GM12878 (cell line): ENCODE measurements around the gene FER1L5. TPM values are rescaled to one million over a fixed set of nuclear protein-coding genes. Genes with fewer than 3 reads are reported as not detected.

Experiments used
- ATF7 ChIP-seq: fragments of 450-650 bp; IDR thresholded peaks from 2 replicates; pipeline ENCODE4 v1.6.1; 2016; ENCODE audit warnings: low read depth, mild to moderate bottlenecking
- EP300 ChIP-seq, 2 experiments: fragments of 150-350 bp in 1 of 2; IDR thresholded peaks; 2 replicates each; pipeline ENCODE4 v1.6.1; 2011 to 2012; ENCODE audit warnings: low read depth in 2 of 2, low read length in 2 of 2, borderline replicate concordance in 1 of 2, improper control_type of control experiment in 1 of 2, inconsistent platforms in 1 of 2; ENCODE audit not compliant: control insufficient read depth in 1 of 2
- GABPA ChIP-seq: IDR thresholded peaks from 2 replicates; pipeline ENCODE4 v1.6.1; 2014; ENCODE audit warnings: antibody characterized with exemption, low read depth, mild to moderate bottlenecking, inconsistent platforms
- GATAD2B ChIP-seq: fragments of 450-650 bp; conservative IDR thresholded peaks from 2 replicates; pipeline ENCODE4 v1.6.1; 2017; ENCODE audit warnings: low read depth, mild to moderate bottlenecking, moderate library complexity
- NFXL1 ChIP-seq: fragments of 450-650 bp; IDR thresholded peaks from 2 replicates; pipeline ENCODE4 v1.6.1; 2017; ENCODE audit warnings: antibody characterized with exemption, mild to moderate bottlenecking, borderline replicate concordance
- NRF1 ChIP-seq: conservative IDR thresholded peaks from 2 replicates; pipeline ENCODE4 v1.6.1; 2011; ENCODE audit warnings: mild to moderate bottlenecking, low read depth, low read length, improper control_type of control experiment
- POLR2A ChIP-seq: IDR thresholded peaks from 2 replicates; pipeline ENCODE4 v1.6.1; 2011; ENCODE audit warnings: low read depth, mild to moderate bottlenecking, low read length
- POLR2AphosphoS2 ChIP-seq: IDR thresholded peaks from 2 replicates; pipeline ENCODE4 v1.6.1; 2011; ENCODE audit warnings: low read depth, mild to moderate bottlenecking, low read length, improper control_type of control experiment, moderate library complexity
- POU2F2 ChIP-seq: IDR thresholded peaks from 3 replicates; pipeline ENCODE4 v1.6.1; 2011; ENCODE audit warnings: low read depth, mild to moderate bottlenecking, low read length, borderline replicate concordance
- RAD21 ChIP-seq: IDR thresholded peaks from 2 replicates; pipeline ENCODE4 v1.6.1; 2011; ENCODE audit warnings: mild to moderate bottlenecking, low read depth, low read length, moderate library complexity; ENCODE audit not compliant: insufficient read depth
- SP1 ChIP-seq: IDR thresholded peaks from one replicate; pipeline ENCODE4 v1.6.1; 2011; ENCODE audit warnings: low read depth, low read length
- TCF12 ChIP-seq: IDR thresholded peaks from 2 replicates; pipeline ENCODE4 v1.6.1; 2011; ENCODE audit warnings: low read depth, mild to moderate bottlenecking, low read length
- polyA plus RNA-seq, 11 experiments: library from polyadenylated mRNA; depleted of rRNA in 4 of 11; unstranded in 6 of 11; stranded (reverse) in 5 of 11; fragments of >200 nt; fragmentation: Nextera tagmentation in 4 of 11; fragmentation: Illumina TruSeq in 1 of 11; extraction: Ambion mirVana in 4 of 11; extraction: Trizol in 1 of 11; gene quantifications; 1 replicate in 1 of 11; 2 replicates in 10 of 11; pipeline versions ENCODE4 v1.2.1 to v1.2.3, GENCODE V29; 2011 to 2016; ENCODE audit warnings: inconsistent platforms in 2 of 11, missing spikeins in 2 of 11, low read depth in 1 of 11
- total RNA-seq, 4 experiments: library from RNA; depleted of rRNA in 3 of 4; stranded (reverse); fragments of >200 nt in 3 of 4; fragmentation: Illumina TruSeq in 1 of 4; extraction: Trizol in 1 of 4; gene quantifications; 2 replicates each; pipeline versions ENCODE4 v1.2.1 to v1.2.3, GENCODE V29; 2013 to 2021
- TF ChIP-seq, protein P1 (sequence below): fragments of 450-650 bp; IDR thresholded peaks from 2 replicates; pipeline ENCODE4 v1.6.1; 2017; ENCODE audit warnings: mild to moderate bottlenecking, moderate library complexity
- TF ChIP-seq, protein P2 (sequence below): fragments of 450-650 bp; IDR thresholded peaks from 2 replicates; pipeline ENCODE4 v1.6.1; 2014; ENCODE audit warnings: mild to moderate bottlenecking
- TF ChIP-seq, protein P3 (sequence below): IDR thresholded peaks from 2 replicates; pipeline ENCODE4 v1.6.1; 2012; ENCODE audit warnings: low read depth, low read length, improper control_type of control experiment

The FER1L5 gene
- total and polyA plus RNA-seq, 10 of the 15 experiments (the other 5 are each of a cell fraction or from before 2014, with no cell fraction given) = not detected

DNA sequence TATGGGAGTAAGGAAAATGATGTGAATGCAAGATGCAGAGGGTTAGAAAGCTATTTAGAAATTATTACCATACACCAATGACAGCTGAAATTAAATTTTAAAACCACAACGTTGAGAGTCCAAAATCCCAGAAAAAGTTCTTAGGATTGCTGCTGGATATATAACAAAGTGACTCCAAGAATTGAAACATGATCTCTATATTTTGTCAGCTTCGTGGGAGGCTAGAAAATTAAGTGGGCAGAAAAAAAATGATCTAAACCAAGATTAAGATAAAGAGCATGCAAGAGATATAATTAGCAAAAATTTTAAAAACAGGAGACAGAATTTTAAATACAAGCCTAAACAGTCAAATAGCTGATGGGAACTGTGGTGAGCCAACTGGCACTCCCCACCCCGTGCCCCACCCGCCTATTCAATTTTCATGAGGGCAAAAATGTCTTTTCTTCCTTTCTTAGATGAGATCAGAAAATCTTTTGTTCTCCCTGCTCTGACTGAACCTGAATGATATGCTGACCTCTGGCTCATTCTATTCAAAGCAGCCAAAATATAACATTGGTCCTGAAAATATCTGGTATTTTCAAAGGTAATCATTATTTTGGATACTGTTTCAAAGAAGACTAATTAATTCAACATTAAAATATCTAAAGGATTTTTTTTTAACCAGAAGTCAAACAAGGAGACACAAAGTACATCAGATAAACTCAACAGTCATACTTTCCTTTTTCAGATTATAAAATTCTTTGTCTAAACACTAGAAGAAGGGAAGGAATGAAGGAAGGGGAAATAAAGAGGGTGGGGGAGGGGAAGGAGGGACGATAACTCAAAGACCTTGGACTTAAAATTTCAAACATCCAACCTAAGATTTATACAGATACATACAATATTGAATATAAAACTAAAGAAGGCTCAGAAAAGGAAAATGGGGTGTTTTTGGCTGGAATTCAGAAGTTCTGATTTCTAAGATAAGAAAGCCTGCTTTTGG lies 16.7 kb upstream of the FER1L5 start (continued):
- TF ChIP-seq, protein P1, sequence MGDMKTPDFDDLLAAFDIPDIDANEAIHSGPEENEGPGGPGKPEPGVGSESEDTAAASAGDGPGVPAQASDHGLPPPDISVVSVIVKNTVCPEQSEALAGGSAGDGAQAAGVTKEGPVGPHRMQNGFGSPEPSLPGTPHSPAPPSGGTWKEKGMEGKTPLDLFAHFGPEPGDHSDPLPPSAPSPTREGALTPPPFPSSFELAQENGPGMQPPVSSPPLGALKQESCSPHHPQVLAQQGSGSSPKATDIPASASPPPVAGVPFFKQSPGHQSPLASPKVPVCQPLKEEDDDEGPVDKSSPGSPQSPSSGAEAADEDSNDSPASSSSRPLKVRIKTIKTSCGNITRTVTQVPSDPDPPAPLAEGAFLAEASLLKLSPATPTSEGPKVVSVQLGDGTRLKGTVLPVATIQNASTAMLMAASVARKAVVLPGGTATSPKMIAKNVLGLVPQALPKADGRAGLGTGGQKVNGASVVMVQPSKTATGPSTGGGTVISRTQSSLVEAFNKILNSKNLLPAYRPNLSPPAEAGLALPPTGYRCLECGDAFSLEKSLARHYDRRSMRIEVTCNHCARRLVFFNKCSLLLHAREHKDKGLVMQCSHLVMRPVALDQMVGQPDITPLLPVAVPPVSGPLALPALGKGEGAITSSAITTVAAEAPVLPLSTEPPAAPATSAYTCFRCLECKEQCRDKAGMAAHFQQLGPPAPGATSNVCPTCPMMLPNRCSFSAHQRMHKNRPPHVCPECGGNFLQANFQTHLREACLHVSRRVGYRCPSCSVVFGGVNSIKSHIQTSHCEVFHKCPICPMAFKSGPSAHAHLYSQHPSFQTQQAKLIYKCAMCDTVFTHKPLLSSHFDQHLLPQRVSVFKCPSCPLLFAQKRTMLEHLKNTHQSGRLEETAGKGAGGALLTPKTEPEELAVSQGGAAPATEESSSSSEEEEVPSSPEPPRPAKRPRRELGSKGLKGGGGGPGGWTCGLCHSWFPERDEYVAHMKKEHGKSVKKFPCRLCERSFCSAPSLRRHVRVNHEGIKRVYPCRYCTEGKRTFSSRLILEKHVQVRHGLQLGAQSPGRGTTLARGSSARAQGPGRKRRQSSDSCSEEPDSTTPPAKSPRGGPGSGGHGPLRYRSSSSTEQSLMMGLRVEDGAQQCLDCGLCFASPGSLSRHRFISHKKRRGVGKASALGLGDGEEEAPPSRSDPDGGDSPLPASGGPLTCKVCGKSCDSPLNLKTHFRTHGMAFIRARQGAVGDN = no peak
- TF ChIP-seq EP300 (IDR thresholded peaks at IDR 0.05; ENCODE audit: borderline replicate concordance in 1 of 2, control insufficient read depth in 1 of 2, low read depth in 2 of 2, low read length in 2 of 2) (no peak), POLR2AphosphoS2 (no peak), RAD21 (no peak), POU2F2 (no peak), NFXL1 (no peak), GATAD2B (no peak), NRF1 (no peak), GABPA (no peak), POLR2A (no peak), ATF7 (no peak), TCF12 (no peak), SP1 (no peak)
- TF ChIP-seq, protein P2, sequence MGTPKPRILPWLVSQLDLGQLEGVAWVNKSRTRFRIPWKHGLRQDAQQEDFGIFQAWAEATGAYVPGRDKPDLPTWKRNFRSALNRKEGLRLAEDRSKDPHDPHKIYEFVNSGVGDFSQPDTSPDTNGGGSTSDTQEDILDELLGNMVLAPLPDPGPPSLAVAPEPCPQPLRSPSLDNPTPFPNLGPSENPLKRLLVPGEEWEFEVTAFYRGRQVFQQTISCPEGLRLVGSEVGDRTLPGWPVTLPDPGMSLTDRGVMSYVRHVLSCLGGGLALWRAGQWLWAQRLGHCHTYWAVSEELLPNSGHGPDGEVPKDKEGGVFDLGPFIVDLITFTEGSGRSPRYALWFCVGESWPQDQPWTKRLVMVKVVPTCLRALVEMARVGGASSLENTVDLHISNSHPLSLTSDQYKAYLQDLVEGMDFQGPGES = no peak
- TF ChIP-seq, protein P3, sequence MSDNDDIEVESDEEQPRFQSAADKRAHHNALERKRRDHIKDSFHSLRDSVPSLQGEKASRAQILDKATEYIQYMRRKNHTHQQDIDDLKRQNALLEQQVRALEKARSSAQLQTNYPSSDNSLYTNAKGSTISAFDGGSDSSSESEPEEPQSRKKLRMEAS = no peak
